Mesendoderm (in vitro differentiated cells): Measurements from ENCODE around the gene MSRB2.
A peak's percentile ranks its signal among the peaks of the same experiment; 100 is the strongest.

Experiments
- DNase-seq: peaks from one replicate; pipeline ENCODE4 v3.0.0; 2013
- H2AK5ac ChIP-seq: 2 replicates; pipeline ENCODE4 v1.6.1; 2013; ENCODE audit warnings: low read length, inconsistent platforms
- H2BK120ac ChIP-seq: 2 replicates; pipeline ENCODE4 v1.6.1; 2013; ENCODE audit warnings: low read depth, mild to moderate bottlenecking, low read length, moderate library complexity, mixed read lengths
- H2BK15ac ChIP-seq: replicated peaks from 2 replicates; pipeline ENCODE4 v1.6.1; 2013; ENCODE audit warnings: low read depth, mild to moderate bottlenecking, moderate library complexity
- H2BK5ac ChIP-seq: 2 replicates; pipeline ENCODE4 v1.6.1; 2013; ENCODE audit warnings: low read length, inconsistent platforms
- H3K18ac ChIP-seq: 2 replicates; pipeline ENCODE4 v1.6.1; 2013; ENCODE audit warnings: mild to moderate bottlenecking, low read length, mixed read lengths
- H3K23ac ChIP-seq: one replicate; pipeline ENCODE4 v1.6.1; 2013; ENCODE audit warnings: low read length
- H3K27ac ChIP-seq: 2 replicates; pipeline ENCODE4 v1.5.1; 2013; ENCODE audit warnings: low read depth, mild to moderate bottlenecking, inconsistent platforms, low read length, moderate library complexity
- H3K27me3 ChIP-seq: 2 replicates; pipeline ENCODE4 v1.6.1; 2013; ENCODE audit warnings: low read length, control low read depth, mild to moderate bottlenecking, inconsistent platforms; ENCODE audit not compliant: insufficient read depth, poor library complexity
- H3K36me3 ChIP-seq: 2 replicates; pipeline ENCODE4 v1.6.1; 2013; ENCODE audit warnings: low read length, inconsistent platforms; ENCODE audit not compliant: control insufficient read depth, insufficient read depth
- H3K4ac ChIP-seq: one replicate; pipeline ENCODE4 v1.6.1; 2013; ENCODE audit warnings: low read depth, mild to moderate bottlenecking, low read length, moderate library complexity
- H3K4me1 ChIP-seq: 2 replicates; pipeline ENCODE4 v1.6.1; 2013; ENCODE audit warnings: low read depth, low read length, inconsistent platforms; ENCODE audit not compliant: control insufficient read depth
- H3K4me2 ChIP-seq: 2 replicates; pipeline ENCODE4 v1.6.1; 2013; ENCODE audit warnings: low read length
- H3K4me3 ChIP-seq: 2 replicates; pipeline ENCODE4 v1.5.1; 2013; ENCODE audit warnings: mild to moderate bottlenecking, low read length
- H3K56ac ChIP-seq: one replicate; pipeline ENCODE4 v1.6.1; 2013; ENCODE audit warnings: low read length
- H3K79me1 ChIP-seq: 2 replicates; pipeline ENCODE4 v1.6.1; 2013; ENCODE audit warnings: low read length, inconsistent platforms
- H3K79me2 ChIP-seq: 2 replicates; pipeline ENCODE4 v1.6.1; 2013; ENCODE audit warnings: mild to moderate bottlenecking, low read length; ENCODE audit not compliant: control insufficient read depth, insufficient read depth
- H3K9ac ChIP-seq: 2 replicates; pipeline ENCODE4 v1.6.1; 2013; ENCODE audit warnings: low read length, inconsistent platforms
- H4K5ac ChIP-seq: one replicate; pipeline ENCODE4 v1.6.1; 2013; ENCODE audit warnings: low read length
- H4K8ac ChIP-seq: one replicate; pipeline ENCODE4 v1.6.1; 2013; ENCODE audit warnings: low read depth, mild to moderate bottlenecking, control low read depth, low read length, moderate library complexity
- WGBS: extraction: QIAGEN DNeasy Blood & Tissue Kit; methylation state at CpG from one replicate; pipeline ENCODE4 v1.1.7; 2013; ENCODE audit warnings: low lambda C conversion rate, missing lambda C conversion rate; ENCODE audit not compliant: insufficient coverage; ENCODE audit errors: extremely low coverage; 5-methylcytosine and 5-hydroxymethylcytosine counted together

The MSRB2 gene

GRCh38 chr10:23051855-23052331 is 43.5 kb upstream of the MSRB2 start:
- Histone ChIP-seq H3K23ac (no peak overlapping the region), H3K9ac (no peak overlapping the region), H3K27ac (no peak overlapping the region), H3K4ac (no peak overlapping the region), H2BK5ac (no peak overlapping the region), H3K36me3 (no peaks in the 10 kb centered on the region), H4K5ac (no peak overlapping the region), H2BK15ac (no peak overlapping the region), H4K8ac (no peak overlapping the region), H2BK120ac (no peak overlapping the region), H3K4me2 (no peak overlapping the region), H2AK5ac (no peak overlapping the region), H3K79me1 (no peaks in the 10 kb centered on the region), H3K4me1 (peaks cover 4% of the 10 kb centered on the region), H3K56ac (no peak overlapping the region), H3K27me3 (no peaks in the 10 kb centered on the region), H3K4me3 (no peak overlapping the region), H3K18ac (no peak overlapping the region), H3K79me2 (no peaks in the 10 kb centered on the region)
- peak; percentile 51 for DNase-seq
- no CpG with 5 or more reads among the region's 5 CpGs for WGBS

- Histone ChIP-seq H2BK5ac (no peak overlapping the region), H4K8ac (no peak overlapping the region), H3K23ac (no peak overlapping the region), H3K4me3 (no peak overlapping the region), H3K4ac (peak overlapping the region; percentile 70), H3K36me3 (no peaks in the 10 kb centered on the region), H3K27ac (no peak overlapping the region), H3K4me2 (no peak overlapping the region), H2BK120ac (no peak overlapping the region), H3K18ac (no peak overlapping the region), H3K4me1 (peaks cover 4% of the 10 kb centered on the region), H2BK15ac (no peak overlapping the region), H3K27me3 (no peaks in the 10 kb centered on the region), H3K9ac (no peak overlapping the region), H2AK5ac (no peak overlapping the region), H3K56ac (no peak overlapping the region), H3K79me2 (no peaks in the 10 kb centered on the region), H3K79me1 (no peaks in the 10 kb centered on the region), H4K5ac (no peak overlapping the region)
- peak; percentile 94 for DNase-seq
- WGBS, result no CpG with 5 or more reads among the region's 1 CpG
These were observed 42.3 kb upstream of the MSRB2 start for GRCh38 chr10:23053036-23053435.

GRCh38 chr10:23055424-23056185 is 39.8 kb upstream of the MSRB2 start:
- Histone ChIP-seq H3K4ac (no peak overlapping the region), H3K36me3 (no peaks in the 10 kb centered on the region), H3K4me3 (no peak overlapping the region), H3K56ac (peak overlapping the region; percentile 54), H3K9ac (peak overlapping the region; percentile 48), H3K79me2 (no peaks in the 10 kb centered on the region), H3K27me3 (no peaks in the 10 kb centered on the region), H2BK15ac (no peak overlapping the region), H2AK5ac (no peak overlapping the region), H4K5ac (no peak overlapping the region), H2BK120ac (no peak overlapping the region), H3K4me1 (peaks cover 4% of the 10 kb centered on the region), H3K18ac (no peak overlapping the region), H3K79me1 (no peaks in the 10 kb centered on the region), H3K27ac (no peak overlapping the region), H3K4me2 (no peak overlapping the region), H4K8ac (no peak overlapping the region), H3K23ac (no peak overlapping the region), H2BK5ac (no peak overlapping the region)
- WGBS, result no CpG with 5 or more reads among the region's 7 CpGs
- peak; percentile 71 for DNase-seq

DNA sequence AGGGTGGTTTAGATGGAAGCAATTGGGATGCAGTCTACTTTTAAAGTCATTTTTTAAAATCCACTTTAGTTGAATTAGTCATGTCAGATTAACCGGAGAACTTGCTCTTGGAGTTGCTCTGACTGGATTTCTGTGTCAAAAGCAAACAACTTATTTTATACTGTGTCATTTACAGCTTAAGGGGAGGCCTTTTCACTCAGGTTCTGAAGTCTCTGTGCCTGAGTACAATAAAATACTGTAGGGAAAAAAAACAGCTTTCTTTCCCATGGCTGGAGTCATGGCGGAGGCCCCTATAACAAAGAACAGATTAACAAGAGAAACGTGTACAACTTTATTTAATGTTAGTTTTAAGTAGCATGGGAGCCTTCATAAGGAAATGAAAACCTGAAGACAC is 39.2 kb upstream of the MSRB2 start:
- H4K8ac ChIP-seq, result no peak overlapping the region
- no peaks in the 10 kb centered on the region for H3K79me2 ChIP-seq
- H3K36me3 ChIP-seq, result no peaks in the 10 kb centered on the region
- no peak overlapping the region for H3K56ac ChIP-seq
- no peaks in the 10 kb centered on the region for H3K27me3 ChIP-seq
- no peak overlapping the region for H3K18ac ChIP-seq
- no peak overlapping the region for H3K27ac ChIP-seq
- no peak overlapping the region for H2BK120ac ChIP-seq
- no peak overlapping the region for H2BK15ac ChIP-seq
- H2BK5ac ChIP-seq, result no peak overlapping the region
- no peaks in the 10 kb centered on the region for H3K79me1 ChIP-seq
- H3K4ac ChIP-seq, result no peak overlapping the region
- no CpG with 5 or more reads among the region's 3 CpGs for WGBS
- H3K23ac ChIP-seq, result no peak overlapping the region
- H4K5ac ChIP-seq, result no peak overlapping the region
- no peak overlapping the region for H2AK5ac ChIP-seq
- H3K4me1 ChIP-seq, result peaks cover 4% of the 10 kb centered on the region
- no peak overlapping the region for H3K4me2 ChIP-seq
- no peak overlapping the region for H3K4me3 ChIP-seq
- DNase-seq, result no peak
- no peak overlapping the region for H3K9ac ChIP-seq

GRCh38 chr10:23058366-23058765 is 37.0 kb upstream of the MSRB2 start:
- H3K23ac ChIP-seq, result no peak overlapping the region
- no peaks in the 10 kb centered on the region for H3K79me1 ChIP-seq
- no peak overlapping the region for H2AK5ac ChIP-seq
- no peak for DNase-seq
- H2BK120ac ChIP-seq, result no peak overlapping the region
- no peaks in the 10 kb centered on the region for H3K27me3 ChIP-seq
- no peak overlapping the region for H3K9ac ChIP-seq
- no peak overlapping the region for H4K5ac ChIP-seq
- peaks cover 4% of the 10 kb centered on the region for H3K4me1 ChIP-seq
- H4K8ac ChIP-seq, result no peak overlapping the region
- H3K4me3 ChIP-seq, result no peak overlapping the region
- H3K18ac ChIP-seq, result no peak overlapping the region
- WGBS, result no CpG with 5 or more reads among the region's 3 CpGs
- no peak overlapping the region for H3K4ac ChIP-seq
- H2BK5ac ChIP-seq, result no peak overlapping the region
- no peak overlapping the region for H3K4me2 ChIP-seq
- no peak overlapping the region for H2BK15ac ChIP-seq
- no peaks in the 10 kb centered on the region for H3K79me2 ChIP-seq
- no peak overlapping the region for H3K56ac ChIP-seq
- H3K27ac ChIP-seq, result no peak overlapping the region
- no peaks in the 10 kb centered on the region for H3K36me3 ChIP-seq

GRCh38 chr10:23060918-23061317 is 34.5 kb upstream of the MSRB2 start:
- DNase-seq, result no peak
- no peak overlapping the region for H2BK5ac ChIP-seq
- H3K9ac ChIP-seq, result no peak overlapping the region
- no peaks in the 10 kb centered on the region for H3K79me1 ChIP-seq
- H3K4me3 ChIP-seq, result no peak overlapping the region
- H2BK15ac ChIP-seq, result no peak overlapping the region
- no peak overlapping the region for H3K4me2 ChIP-seq
- peak overlapping the region; percentile 15 for H3K56ac ChIP-seq
- no peaks in the 10 kb centered on the region for H3K36me3 ChIP-seq
- no peaks in the 10 kb centered on the region for H3K27me3 ChIP-seq
- no peak overlapping the region for H3K23ac ChIP-seq
- no peak overlapping the region for H3K18ac ChIP-seq
- H3K4ac ChIP-seq, result no peak overlapping the region
- H2AK5ac ChIP-seq, result no peak overlapping the region
- no peaks in the 10 kb centered on the region for H3K79me2 ChIP-seq
- no peak overlapping the region for H2BK120ac ChIP-seq
- whole genome bisulfite sequencing, result no CpG with 5 or more reads among the region's 2 CpGs
- no peak overlapping the region for H3K27ac ChIP-seq
- H3K4me1 ChIP-seq, result peaks cover 3% of the 10 kb centered on the region
- no peak overlapping the region for H4K5ac ChIP-seq
- no peak overlapping the region for H4K8ac ChIP-seq
